HG03045 (cell line): Measurements from ENCODE around the gene UGT1A10.
"Not testable (repeated sequence)": the region's sequence is repeated elsewhere in the genome, so short reads cannot be mapped to it uniquely, and the experiment has no call there.

Experiments
- ATAC-seq: cut with Tn5 transposase; IDR thresholded peaks from one replicate; pipeline ENCODE4 v1.9.1; 2021; ENCODE audit warnings: mild to moderate bottlenecking, moderate library complexity; ENCODE audit not compliant: unreplicated experiment

The UGT1A10 gene

DNA sequence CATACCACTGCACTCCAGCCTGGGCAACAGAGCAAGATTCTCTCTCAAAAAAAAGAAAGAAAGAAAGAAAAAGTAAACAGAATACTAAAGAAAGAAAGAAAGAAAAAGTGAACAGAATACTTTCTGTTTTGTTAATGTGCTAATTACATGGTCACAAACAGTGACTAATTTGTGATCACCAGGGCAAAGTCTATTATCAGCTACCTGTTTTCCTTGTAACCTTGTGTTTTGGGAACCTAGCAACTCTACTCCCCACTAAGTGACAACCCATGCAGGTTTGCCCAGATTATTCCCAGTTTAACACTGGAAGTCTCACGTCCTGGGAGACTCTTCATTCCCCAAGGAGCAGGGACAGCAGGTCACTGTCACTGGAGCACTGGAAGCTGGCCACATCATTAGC is 18.8 kb downstream of the UGT1A10 start:
- ATAC-seq: no peak

DNA sequence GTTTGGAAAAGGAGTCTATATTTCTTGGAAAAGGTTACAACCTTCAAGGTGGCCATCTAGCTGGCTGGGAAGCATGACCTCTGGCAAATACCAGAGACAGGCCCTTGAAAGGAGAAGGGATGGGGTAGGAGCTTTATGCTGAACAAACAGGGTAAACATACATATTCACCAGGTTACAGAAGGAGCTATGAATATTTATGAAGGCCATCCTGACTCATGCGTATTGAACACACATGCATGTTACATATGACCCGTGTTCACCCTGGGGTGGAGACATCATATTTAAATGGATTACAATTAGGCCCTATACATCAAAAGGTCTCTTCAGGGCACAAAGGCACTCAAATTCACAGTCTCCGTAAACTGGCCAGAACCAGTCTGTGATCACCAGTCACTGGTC is 19.7 kb downstream of the UGT1A10 start:
- ATAC-seq: not testable (repeated sequence)

DNA sequence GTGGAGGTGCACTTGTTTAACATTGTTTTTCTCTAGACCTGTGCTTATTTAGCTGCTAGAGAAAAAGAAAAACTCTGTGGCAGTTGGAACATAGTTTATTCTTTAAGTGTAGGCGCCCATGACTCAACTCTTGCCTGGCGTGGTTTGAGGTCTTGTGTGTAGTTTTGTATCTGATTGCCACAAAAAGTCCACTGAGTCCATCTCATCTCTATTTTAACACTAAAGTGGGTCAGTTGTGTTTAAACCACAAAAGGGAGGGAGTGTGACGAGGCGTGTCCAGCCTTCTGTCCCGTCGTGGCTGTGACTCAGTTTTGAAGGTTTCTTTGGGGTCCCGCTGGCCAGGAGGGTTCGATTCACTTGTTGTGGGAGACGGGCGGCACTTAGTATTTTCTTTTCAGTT is 20.2 kb downstream of the UGT1A10 start:
- no peak for ATAC-seq

DNA sequence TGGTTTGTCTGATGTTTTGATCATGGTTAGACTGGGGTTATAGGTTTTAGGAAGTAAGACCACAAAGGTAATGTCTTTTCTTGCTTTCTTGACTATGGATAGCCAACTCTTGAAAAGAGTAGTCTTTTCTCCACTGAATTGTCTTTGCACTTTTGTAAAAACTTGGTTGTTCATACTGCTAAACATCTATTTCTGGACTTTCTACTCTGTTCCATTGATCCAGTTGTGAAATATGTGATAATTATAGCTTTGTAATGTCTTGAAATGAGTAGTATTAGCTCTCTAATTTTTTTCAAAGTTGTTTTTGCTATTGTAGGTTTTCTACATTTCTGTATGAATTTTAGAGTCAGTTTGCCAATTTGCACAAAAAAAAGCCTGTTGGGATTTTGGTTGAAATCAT is 22.4 kb downstream of the UGT1A10 start:
- ATAC-seq: no peak

DNA sequence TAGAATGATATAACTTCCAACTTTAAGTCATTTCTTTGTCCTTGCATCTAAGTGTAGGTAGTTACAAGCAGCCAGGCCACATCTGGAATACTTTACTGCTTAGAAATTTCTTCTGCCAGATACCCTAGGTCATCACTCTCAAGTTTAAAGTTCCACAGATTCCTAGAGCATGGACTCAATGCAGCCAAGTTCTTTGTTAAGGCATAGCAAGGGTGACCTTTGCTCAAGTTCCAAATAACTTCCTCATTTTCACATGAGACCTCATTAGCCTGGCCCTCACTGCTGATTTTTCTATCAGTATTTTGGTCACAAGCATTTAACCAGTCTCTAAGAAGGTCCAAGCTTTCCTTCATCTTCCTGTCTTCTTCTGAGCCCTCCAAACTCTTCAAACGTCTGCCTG is 27.7 kb downstream of the UGT1A10 start:
- ATAC-seq: no peak

DNA sequence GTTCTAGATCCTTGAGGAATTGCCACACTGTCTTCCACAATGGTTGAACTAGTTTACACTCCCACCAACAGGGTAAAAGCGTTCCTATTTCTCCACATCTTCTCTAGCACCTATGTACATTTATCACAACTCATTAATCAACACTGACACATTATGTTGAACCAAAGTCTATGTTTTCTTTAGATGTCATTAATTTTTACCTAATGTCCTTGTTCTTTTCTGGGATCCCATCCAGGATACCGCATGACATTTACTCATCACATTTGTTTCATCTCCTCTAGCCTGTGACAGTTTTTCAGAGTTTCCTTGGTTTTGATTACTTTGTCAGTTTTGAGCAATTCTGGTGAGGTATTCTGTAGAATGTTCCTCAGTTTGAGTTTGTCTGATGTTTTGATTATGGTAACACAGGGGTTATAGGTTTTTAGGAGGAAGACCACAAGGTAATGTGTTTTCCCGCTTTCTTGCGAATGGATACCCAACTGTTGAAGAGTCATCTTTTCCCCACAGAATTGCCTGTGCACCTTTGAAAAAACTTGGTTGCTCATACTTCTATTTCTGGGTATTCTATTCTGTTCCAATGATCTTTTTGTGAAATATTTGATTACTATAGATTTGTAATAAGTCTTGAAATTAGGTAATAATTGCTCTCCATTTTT is 32.5 kb downstream of the UGT1A10 start:
- no peak for ATAC-seq

DNA sequence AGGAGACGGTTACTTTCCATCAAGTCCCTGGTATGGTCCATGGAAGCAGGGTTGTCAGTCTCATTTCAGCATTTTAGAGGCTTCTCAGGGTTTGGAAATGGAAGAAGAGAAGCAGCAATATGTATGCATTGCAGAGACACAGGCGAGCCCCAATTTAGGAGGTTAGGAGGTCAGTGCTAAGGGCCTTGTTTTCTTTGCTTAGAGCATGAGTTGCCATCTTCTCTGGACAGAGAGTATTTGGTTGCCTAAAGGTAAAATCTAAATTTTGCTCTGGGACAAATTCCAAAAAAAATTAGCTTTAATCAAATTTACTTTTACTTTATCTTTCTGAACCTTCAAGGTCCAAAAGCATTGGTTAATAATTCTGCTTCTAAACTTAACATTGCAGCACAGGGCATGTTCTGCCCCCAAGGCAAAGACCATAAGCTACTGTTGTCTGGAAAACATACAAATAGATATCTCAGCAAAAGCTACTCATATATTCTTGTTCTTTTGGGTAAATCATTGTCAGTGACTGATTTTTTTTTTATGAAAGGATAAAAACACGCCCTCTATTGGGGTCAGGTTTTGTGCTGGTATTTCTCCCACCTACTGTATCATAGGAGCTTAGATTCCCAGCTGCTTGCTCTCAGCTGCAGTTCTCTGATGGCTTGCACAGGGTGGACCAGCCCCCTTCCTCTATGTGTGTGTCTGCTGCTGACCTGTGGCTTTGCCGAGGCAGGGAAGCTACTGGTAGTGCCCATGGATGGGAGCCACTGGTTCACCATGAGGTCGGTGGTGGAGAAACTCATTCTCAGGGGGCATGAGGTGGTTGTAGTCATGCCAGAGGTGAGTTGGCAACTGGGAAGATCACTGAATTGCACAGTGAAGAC is 35.3 kb downstream of the UGT1A10 start, which contains the start of gene UGT1A9:
TSS of gene UGT1A9 (plus strand) at position 609 of the 872 bp plus-strand sequence. CDS start at position 646, 37 bp downstream.
- ATAC-seq: no peak

DNA sequence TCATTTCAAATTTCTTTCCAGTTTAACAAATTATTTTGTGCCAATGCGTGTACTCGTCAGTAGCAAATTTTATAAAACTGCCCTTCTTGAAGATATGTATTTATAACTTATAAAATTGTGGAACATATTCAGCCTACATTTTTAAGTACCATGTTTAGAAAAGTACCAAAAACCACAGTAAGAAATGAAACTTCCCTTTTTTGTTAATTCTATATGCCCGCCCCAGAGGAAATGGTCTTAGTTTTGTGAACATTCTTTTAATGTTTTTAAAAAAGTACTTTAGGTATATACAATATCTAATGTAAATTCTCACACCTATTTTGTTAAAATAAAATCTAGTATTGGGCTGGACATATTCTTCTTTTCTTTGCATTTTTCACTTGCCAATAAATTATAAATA is 36.6 kb downstream of the UGT1A10 start:
- no peak for ATAC-seq

DNA sequence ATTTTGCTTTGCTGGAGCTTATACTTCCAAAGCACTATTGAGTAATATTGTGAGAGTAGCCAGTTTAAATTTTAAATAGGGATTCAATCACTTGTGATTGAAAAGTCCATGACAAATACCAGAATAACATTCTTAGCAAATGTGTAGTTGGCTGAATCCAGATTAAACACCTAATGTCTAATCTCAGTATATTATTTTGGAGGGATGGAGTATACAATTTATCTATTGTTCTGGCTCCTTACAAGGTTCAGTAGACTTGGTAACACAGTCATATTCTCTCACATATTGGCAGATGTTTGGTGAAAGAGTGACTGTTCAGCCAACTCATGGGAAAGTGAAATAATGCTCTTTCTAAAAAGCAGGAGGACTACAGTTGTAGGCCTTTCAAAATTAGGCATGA is 37.6 kb downstream of the UGT1A10 start:
- no peak for ATAC-seq

DNA sequence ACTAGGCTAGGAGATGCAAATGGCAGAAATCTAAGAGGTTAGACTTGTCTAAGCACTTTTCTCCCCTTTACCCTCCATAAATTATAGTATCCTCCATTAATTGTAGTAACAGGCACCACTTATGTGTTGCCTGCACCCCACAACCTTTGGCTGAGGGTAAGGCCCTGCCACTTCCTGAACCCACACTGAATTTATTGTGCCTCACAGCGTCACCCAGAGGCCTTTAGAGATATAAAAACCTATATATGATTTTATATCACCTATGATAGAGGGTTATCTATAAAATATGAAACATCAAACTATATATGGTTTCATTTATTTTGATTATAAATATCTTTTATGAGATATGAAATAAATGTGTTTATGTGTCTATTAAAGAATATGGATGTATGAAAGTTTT is 38.1 kb downstream of the UGT1A10 start:
- ATAC-seq: no peak

DNA sequence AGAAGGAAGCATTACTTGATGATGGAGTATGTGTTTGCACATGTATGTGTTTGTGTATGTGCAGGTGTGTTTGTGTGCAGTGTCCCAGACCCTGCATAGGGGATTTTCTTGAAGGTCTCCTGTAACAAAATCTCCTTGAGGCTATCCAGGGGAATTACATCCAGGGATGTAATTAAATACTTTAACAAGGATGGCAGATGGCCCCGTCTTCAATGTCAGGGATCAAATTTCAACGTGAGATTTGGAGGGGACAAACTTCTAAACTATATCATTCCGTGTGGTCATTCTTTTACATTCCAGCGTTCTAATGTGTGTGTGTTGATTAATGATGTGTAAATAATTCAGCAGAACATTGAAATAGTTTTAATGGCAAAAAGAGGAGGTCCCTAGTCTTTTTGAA is 38.7 kb downstream of the UGT1A10 start:
- ATAC-seq: no peak

DNA sequence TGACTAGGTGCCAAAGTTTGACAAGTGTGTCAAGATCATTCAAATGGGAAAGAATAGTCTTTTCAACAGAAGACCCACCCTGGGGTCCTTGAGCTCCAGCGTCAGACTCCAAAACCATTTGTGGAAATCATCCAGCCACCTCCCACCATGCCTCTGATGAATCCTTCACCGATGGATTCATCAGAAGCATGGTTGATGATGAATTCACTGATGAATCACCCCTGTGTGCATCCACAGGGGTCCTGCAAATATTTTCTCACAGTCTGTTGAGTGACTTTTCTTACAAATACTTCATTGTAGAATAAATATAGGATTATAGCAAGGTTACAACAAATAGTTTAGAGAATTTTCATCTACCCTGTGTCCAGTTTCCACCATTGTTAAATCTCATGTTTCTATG is 39.8 kb downstream of the UGT1A10 start:
- no peak for ATAC-seq

DNA sequence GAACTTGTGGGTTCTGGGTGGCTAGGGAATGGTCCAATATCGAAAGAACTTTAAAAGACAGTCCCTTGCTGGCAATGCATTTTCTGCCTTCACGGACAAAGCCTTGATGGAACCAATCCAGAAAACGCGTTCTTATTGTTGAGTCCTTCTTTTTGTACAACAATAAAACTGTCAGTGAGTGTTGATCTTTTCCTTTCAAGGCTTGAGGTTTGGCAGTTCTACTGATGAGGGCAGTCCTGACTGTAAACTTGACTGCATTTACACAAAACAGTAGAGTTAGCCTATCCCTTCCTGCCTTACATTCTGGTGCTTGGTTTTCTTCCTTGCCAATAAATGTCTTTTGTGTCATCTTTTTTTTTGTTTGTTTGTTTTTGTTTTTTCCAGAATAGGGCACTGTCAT is 42.9 kb downstream of the UGT1A10 start:
- ATAC-seq: no peak

DNA sequence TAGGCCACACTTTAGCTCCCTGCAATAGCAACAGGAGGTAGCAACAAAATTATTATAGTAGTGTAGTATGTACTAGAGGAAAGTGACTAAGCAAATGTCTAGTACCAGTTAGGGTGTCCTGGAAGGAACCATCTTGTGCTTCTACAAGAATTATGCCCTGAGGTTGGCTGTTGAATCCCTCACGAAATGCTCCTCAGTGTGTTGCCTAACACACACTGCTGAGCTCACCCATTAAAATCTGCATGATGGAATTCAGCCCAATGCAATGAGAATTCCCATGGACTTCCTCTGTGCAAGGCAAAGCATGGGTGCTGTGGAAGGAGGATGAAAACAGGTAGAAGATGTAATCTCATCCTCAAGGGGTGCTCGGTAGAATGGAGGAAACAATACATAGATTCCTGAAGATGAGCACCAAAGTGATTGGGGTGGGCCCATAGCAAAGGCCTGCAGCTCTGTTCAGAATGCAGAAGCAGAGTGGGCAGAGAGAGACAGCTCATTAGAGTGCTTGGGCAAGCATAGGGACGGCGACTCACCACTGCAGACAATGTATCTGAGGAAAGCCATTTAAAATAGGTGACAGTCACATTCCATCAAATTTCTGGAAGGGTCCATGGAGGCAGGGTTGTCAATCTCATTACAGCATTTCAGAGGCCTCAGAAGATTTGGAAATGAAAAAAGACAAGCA is 44.3 kb downstream of the UGT1A10 start:
- no peak for ATAC-seq

DNA sequence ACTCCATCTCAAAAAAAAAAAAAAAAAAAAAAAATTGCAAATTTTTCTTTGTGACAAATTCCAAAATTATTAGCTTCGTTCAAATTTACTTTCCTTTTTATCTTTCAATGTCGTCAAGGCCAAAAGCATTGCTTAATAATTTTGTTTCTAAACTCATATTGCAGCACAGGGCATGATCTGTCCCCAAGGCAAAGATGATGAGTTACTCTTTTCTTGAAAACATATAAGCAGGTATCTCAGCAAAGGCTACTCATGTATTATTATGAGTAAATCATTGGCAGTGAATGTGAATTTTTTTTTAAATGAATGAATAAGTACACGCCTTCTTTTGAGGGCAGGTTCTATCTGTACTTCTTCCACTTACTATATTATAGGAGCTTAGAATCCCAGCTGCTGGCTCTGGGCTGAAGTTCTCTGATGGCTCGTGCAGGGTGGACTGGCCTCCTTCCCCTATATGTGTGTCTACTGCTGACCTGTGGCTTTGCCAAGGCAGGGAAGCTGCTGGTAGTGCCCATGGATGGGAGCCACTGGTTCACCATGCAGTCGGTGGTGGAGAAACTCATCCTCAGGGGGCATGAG is 45.4 kb downstream of the UGT1A10 start, which contains the start of gene UGT1A7:
TSS of gene UGT1A7 (plus strand) at position 381 of the 579 bp plus-strand sequence. CDS start at position 418, 37 bp downstream.
- no peak for ATAC-seq

DNA sequence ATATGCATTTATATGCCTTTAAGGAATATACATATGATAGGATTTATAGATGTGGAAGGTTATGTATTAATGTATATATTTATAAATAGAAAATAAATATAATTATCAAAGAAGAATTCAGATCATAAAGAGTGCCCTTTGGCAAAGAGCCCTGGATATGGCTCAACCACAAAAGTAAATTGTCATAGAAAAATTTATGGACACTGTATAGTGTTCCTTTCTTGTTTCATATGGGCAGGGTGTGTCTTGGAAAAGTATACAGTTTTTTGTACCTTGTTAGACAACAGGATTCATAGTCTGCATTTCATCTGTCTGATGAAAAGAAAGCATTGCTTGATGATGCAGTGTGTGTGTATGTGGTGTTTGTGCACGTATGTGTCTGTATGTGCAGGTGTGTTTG is 48.4 kb downstream of the UGT1A10 start:
- ATAC-seq: no peak

DNA sequence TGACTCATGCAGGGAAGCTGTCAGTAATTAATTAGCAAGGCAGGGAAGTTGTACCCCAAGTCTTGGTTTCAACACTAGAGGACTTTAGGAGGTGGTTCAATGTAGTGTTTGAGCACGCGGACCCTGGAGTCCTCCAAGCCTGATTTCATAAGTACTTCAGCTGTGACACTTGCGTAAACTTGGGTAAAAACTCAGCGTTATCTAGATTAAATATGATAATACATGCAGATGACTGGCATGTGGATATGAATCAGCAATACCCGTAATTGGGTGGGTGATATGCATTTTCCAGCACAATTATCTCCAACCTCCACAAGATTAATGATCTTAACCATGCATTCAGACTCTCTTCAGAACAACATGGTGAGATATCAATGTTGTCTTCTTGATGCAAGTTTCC is 50.7 kb downstream of the UGT1A10 start:
- no peak for ATAC-seq

DNA sequence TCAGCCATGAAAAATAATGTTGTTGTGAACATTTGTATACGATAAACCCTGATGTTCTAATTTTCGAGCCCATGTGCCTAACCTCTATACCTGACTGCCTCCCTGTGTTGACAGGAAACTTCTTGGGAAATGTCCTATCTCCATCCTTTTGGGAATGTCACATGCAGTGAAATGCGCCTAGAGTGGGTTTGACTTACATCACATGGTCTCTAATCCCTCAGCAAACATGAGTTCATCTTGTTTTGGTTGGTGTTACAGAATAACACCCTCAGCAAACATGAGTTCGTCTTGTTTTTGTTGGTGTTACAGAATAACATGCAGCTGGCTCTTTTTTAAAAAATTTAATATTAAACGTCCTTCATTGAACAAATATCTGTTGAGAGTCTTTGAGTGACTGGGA is 52.1 kb downstream of the UGT1A10 start:
- no peak for ATAC-seq

DNA sequence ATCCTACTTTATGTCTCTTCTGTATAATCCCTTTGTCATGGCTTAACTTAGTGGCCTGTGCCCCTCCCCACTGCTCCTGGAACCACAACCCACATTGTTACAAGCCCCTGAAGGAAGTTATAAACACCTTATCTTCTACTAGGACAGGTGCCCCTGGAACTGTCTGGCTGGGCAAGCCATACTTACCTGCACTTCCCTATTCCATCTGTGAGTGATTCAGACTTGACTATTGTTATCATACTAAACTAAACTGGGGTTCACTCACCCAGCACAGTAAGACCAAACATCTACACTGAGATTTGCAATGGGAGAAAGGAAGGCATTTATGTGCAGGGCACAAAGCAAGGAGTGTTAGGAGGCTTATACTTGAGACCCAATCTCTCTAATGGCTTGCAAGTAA is 52.8 kb downstream of the UGT1A10 start:
- ATAC-seq: no peak

DNA sequence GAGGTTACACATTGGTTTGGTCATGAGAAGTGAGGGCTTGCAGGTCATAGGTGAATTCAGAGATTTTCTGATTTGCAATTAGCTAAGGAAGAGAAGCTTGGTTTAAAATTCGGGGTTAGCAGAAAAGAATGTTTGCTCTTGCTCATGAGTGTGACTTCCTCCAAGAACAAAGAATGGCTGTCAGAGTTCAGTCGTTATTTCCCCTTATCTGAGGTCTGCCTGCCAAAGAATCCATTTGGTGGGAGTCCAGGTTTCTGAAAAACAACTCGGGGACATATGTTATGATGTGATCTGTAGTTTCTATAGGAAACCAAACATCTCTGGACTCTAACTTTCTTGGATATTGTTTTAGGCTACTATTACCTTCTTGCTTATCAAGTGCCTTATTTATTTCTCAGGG is 53.3 kb downstream of the UGT1A10 start:
- no peak for ATAC-seq

DNA sequence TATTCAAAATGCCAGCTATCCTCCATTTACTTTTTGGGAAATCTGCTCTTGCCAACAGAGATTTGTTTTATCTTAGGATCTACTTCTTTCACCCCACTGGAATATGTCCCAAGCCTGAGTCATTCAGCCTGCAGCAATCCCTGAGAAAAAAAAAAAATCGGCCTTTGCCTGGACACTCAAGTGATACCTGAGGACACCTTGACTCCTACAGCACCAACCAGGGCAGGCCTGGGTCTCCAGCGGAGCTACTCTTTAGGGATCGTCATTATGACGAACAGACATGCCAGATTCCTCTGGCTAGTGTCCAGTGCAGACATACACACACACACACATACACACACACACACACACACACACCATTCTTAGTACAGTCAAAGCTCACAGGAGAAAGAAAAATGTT is 54.2 kb downstream of the UGT1A10 start:
- no peak for ATAC-seq
